HepG2 (cell line): ENCODE data around the gene SPINK6. TPM values are rescaled to one million over a fixed set of nuclear protein-coding genes. Genes with fewer than 3 reads are reported as not detected.

Source experiments
- ATAC-seq: fragments of 200-7000 bp; cut with Tn5 transposase; 3 replicates; pipeline ENCODE4 v1.9.1; 2020; ENCODE audit warnings: mild to moderate bottlenecking, moderate library complexity
- BruUV-seq: library from RNA; stranded (reverse); fragments of 400-500 nt; replicated peaks from 2 replicates; lab custom pipeline; 2021; lab: Mats Ljungman, UMichigan
- CTCF ChIA-PET: fragments of 300-600 bp; formaldehyde crosslinking; extraction: SDS; loops from one replicate; lab custom pipeline; 2021; ENCODE audit warnings: low total read pairs, inconsistent platforms, low intra/inter-chr PET ratio; lab: Yijun Ruan, JAX
- POLR2A ChIA-PET: fragments of 350-600 bp; sonication (Branson Sonifier 250); formaldehyde crosslinking; loops from one replicate; lab custom pipeline; 2020; ENCODE audit warnings: antibody characterized with exemption, inconsistent platforms; lab: Yijun Ruan, JAX
- DNase-seq: peaks from one replicate; pipeline ENCODE4 v3.0.0-alpha.2; 2015; ENCODE audit warnings: low spot score
- FAIRE-seq: peaks from 3 replicates; lab custom pipeline; 2011; peaks lifted over from hg19 to GRCh38; lab: Jason Lieb, UNC
- H2AFZ ChIP-seq: one replicate; pipeline ENCODE4 v1.6.1; 2011; ENCODE audit warnings: low read length, inconsistent platforms
- H3K27ac ChIP-seq: fragments of 300-600 bp; 3 replicates; pipeline ENCODE4 v1.8.0; 2011; ENCODE audit warnings: mixed run types, mild to moderate bottlenecking, mixed read lengths, low read length, inconsistent platforms; ENCODE audit not compliant: insufficient read depth; ENCODE audit errors: extremely low read length
- H3K27me3 ChIP-seq, 2 experiments: fragments of 200-600 bp in 1 of 2; 2 replicates in 1 of 2; 3 replicates in 1 of 2; pipeline versions ENCODE4 v1.6.0 to v1.8.0; 2011; ENCODE audit warnings: low read length in 2 of 2, mild to moderate bottlenecking in 2 of 2, moderate library complexity in 2 of 2, inconsistent platforms in 1 of 2; ENCODE audit not compliant: insufficient read depth in 2 of 2, control insufficient read depth in 1 of 2
- H3K36me3 ChIP-seq, 2 experiments: fragments of 200-600 bp in 1 of 2; replicated peaks in 1 of 2; 2 replicates in 1 of 2; 3 replicates in 1 of 2; pipeline versions ENCODE4 v1.5.1 to v1.8.0; 2011; ENCODE audit warnings: low read length in 2 of 2, inconsistent platforms in 1 of 2; ENCODE audit not compliant: insufficient read depth in 2 of 2, control insufficient read depth in 1 of 2
- H3K4me1 ChIP-seq: 2 replicates; pipeline ENCODE4 v1.5.1; 2012; ENCODE audit warnings: low read length, inconsistent platforms; ENCODE audit not compliant: insufficient read depth
- H3K4me2 ChIP-seq: 2 replicates; pipeline ENCODE4 v1.6.0; 2011; ENCODE audit warnings: low read depth, low read length, inconsistent platforms
- H3K4me3 ChIP-seq, 3 experiments: fragments of 200-600 bp in 1 of 3; sonication (generic), shearing (Covaris generic) in 1 of 3; replicated peaks in 1 of 3; 2 replicates each; pipeline ENCODE4 v1.5.1; 2011 to 2016; ENCODE audit warnings: low read length in 3 of 3, inconsistent platforms in 2 of 3, low read depth in 2 of 3, mild to moderate bottlenecking in 2 of 3, control low read depth in 1 of 3, mixed read lengths in 1 of 3; ENCODE audit not compliant: insufficient read depth in 1 of 3
- H3K79me2 ChIP-seq: one replicate; pipeline ENCODE4 v1.6.1; 2011; ENCODE audit warnings: low read length, inconsistent platforms; ENCODE audit not compliant: insufficient read depth
- H3K9ac ChIP-seq: 2 replicates; pipeline ENCODE4 v1.6.0; 2011; ENCODE audit warnings: mild to moderate bottlenecking, low read depth, low read length, inconsistent platforms; ENCODE audit not compliant: insufficient read depth
- H3K9me3 ChIP-seq: 2 replicates; pipeline ENCODE4 v1.5.1; 2012; ENCODE audit warnings: mild to moderate bottlenecking, low read length
- H4K20me1 ChIP-seq: 2 replicates; pipeline ENCODE4 v1.6.0; 2011; ENCODE audit warnings: inconsistent platforms, mild to moderate bottlenecking, low read length, moderate library complexity; ENCODE audit not compliant: insufficient read depth
- ARNT ChIP-seq: fragments of 450-650 bp; IDR thresholded peaks from 2 replicates; pipeline ENCODE4 v1.6.1; 2017
- ATF1 ChIP-seq: IDR thresholded peaks from 2 replicates; pipeline ENCODE4 v1.6.1; 2016; ENCODE audit warnings: mild to moderate bottlenecking, control low read depth
- BRD4 ChIP-seq: sonication (generic); formaldehyde crosslinking; IDR thresholded peaks from 2 replicates; pipeline ENCODE4 v1.4.0; 2020; ENCODE audit warnings: missing genetic modification reagents
- DZIP1 ChIP-seq: sonication (generic); formaldehyde crosslinking; IDR thresholded peaks from 2 replicates; pipeline ENCODE4 v1.5.0; 2020; ENCODE audit warnings: mild to moderate bottlenecking, missing genetic modification reagents
- JDP2 ChIP-seq: sonication (generic); formaldehyde crosslinking; IDR thresholded peaks from 2 replicates; pipeline ENCODE4 v1.8.1; 2022; ENCODE audit warnings: missing genetic modification reagents, borderline replicate concordance
- KDM3A ChIP-seq: IDR thresholded peaks from 2 replicates; pipeline ENCODE4 v1.6.1; 2018; ENCODE audit warnings: low read depth, missing compliant biosample characterization
- MBNL3 ChIP-seq: fragments of 250-450 bp; sonication (Bioruptor Pico); conservative IDR thresholded peaks from 2 replicates; pipeline ENCODE4 v1.8.0; 2022; ENCODE audit warnings: mild to moderate bottlenecking, inconsistent platforms
- NONO ChIP-seq, 2 experiments: fragments of 450-650 bp in 1 of 2; sonication (generic) in 1 of 2; formaldehyde crosslinking in 1 of 2; IDR thresholded peaks in 1 of 2; conservative IDR thresholded peaks in 1 of 2; 2 replicates each; pipeline versions ENCODE4 v1.6.1 to v1.8.0; 2017 to 2022; ENCODE audit warnings: mild to moderate bottlenecking in 1 of 2, missing genetic modification reagents in 1 of 2, moderate library complexity in 1 of 2
- RORA ChIP-seq: sonication (generic); formaldehyde crosslinking; IDR thresholded peaks from 2 replicates; pipeline ENCODE4 v1.5.0; 2020; ENCODE audit warnings: mild to moderate bottlenecking, missing genetic modification reagents, moderate library complexity
- THAP11 ChIP-seq: IDR thresholded peaks from 2 replicates; pipeline ENCODE4 v1.6.1; 2016; ENCODE audit warnings: missing biosample characterization, missing genetic modification reagents
- ZKSCAN8 ChIP-seq: IDR thresholded peaks from 2 replicates; pipeline ENCODE4 v1.6.1; 2016; ENCODE audit warnings: borderline replicate concordance, missing genetic modification reagents, missing compliant biosample characterization
- ZNF3 ChIP-seq: IDR thresholded peaks from 2 replicates; pipeline ENCODE4 v1.7.0; 2017; ENCODE audit warnings: inconsistent platforms
- WGBS: methylation state at CpG from one replicate; pipeline ENCODE4 v1.1.6; 2017; ENCODE audit warnings: low lambda C conversion rate; 5-methylcytosine and 5-hydroxymethylcytosine counted together
- in situ Hi-C: cut with HindIII; loops from 2 replicates; pipeline ENCODE4 v1.10.0; 2017; ENCODE audit warnings: low pct_unique_long_range_greater_than_20kb; ENCODE audit not compliant: extremely low pct_ligation_motif_present
- intact Hi-C: fragments of 100-400 bp; cut with micrococcal nuclease; formaldehyde crosslinking; loops from one replicate; pipeline ENCODE4 v1.10.0; 2022; ENCODE audit not compliant: unreplicated experiment
- polyA plus RNA-seq, 8 experiments: library from polyadenylated mRNA; depleted of rRNA in 3 of 8; stranded (reverse) in 7 of 8; unstranded in 1 of 8; fragments of >200 nt; fragmentation: Illumina TruSeq in 4 of 8; extraction: Trizol in 4 of 8; gene quantifications; 2 replicates each; pipeline versions ENCODE4 v1.2.1 to v1.2.3, GENCODE V29; 2011 to 2016; ENCODE audit warnings: low read depth in 4 of 8, missing spikeins in 1 of 8, mixed read lengths in 1 of 8; ENCODE audit not compliant: insufficient read depth in 1 of 8
- total RNA-seq, 5 experiments: library from RNA; depleted of rRNA; stranded (reverse); fragments of >200 nt; fragmentation: Illumina TruSeq; extraction: Trizol; gene quantifications; 2 replicates each; pipeline ENCODE4 v1.2.3, GENCODE V29; 2016; ENCODE audit warnings: low read depth in 1 of 5
- TF ChIP-seq, protein P1 (sequence below): sonication (generic); formaldehyde crosslinking; IDR thresholded peaks from 2 replicates; pipeline ENCODE4 v1.4.0; 2020; ENCODE audit warnings: mild to moderate bottlenecking, missing genetic modification reagents, borderline replicate concordance
- TF ChIP-seq, protein P2 (sequence below): sonication (generic); formaldehyde crosslinking; IDR thresholded peaks from 2 replicates; pipeline ENCODE4; 2020; ENCODE audit warnings: missing genetic modification reagents, mild to moderate bottlenecking, borderline replicate concordance

Gene SPINK6
- total and polyA plus RNA-seq, 2 of the 13 experiments (the other 11 are each of a cell fraction or from before 2014, with no cell fraction given): not detected

- ATAC-seq (no peak), FAIRE-seq (no peak), DNase-seq (no peak)
- WGBS: 0% methylated on average over 2 of the region's 2 CpGs
- Histone ChIP-seq H3K36me3 (no peaks in the 10 kb centered on the region), H3K9ac (no peak overlapping the region), H3K79me2 (no peaks in the 10 kb centered on the region), H3K27me3 (no peaks in the 10 kb centered on the region), H3K4me3 (no peak overlapping the region), H2AFZ (no peak overlapping the region), H4K20me1 (no peaks in the 10 kb centered on the region), H3K4me2 (no peak overlapping the region), H3K9me3 (peaks cover 15% of the 10 kb centered on the region), H3K27ac (no peak overlapping the region), H3K4me1 (no peaks in the 10 kb centered on the region)
- BruUV-seq: no TSS peak
- intact Hi-C loops (no loop called here), in situ Hi-C loops (no loop called here)
- ChIA-PET POLR2A (no interaction called here), CTCF (no interaction called here)
- TF ChIP-seq RORA (CRISPR knock-in tag) (no peak), ARNT (no peak), THAP11 (CRISPR knock-in tag) (no peak), ZKSCAN8 (CRISPR knock-in tag) (no peak), ZNF3 (CRISPR knock-in tag) (no peak), MBNL3 (CRISPR knock-in tag) (no peak), DZIP1 (CRISPR knock-in tag) (no peak), BRD4 (CRISPR knock-in tag) (no peak), ATF1 (CRISPR knock-in tag) (no peak), KDM3A (CRISPR knock-in tag) (no peak), JDP2 (no peak), NONO (IDR thresholded peaks at IDR 0.05) (no peak), NONO (CRISPR knock-in tag; conservative IDR thresholded peaks at IDR 0.05) (no peak)
- TF ChIP-seq, protein P1, sequence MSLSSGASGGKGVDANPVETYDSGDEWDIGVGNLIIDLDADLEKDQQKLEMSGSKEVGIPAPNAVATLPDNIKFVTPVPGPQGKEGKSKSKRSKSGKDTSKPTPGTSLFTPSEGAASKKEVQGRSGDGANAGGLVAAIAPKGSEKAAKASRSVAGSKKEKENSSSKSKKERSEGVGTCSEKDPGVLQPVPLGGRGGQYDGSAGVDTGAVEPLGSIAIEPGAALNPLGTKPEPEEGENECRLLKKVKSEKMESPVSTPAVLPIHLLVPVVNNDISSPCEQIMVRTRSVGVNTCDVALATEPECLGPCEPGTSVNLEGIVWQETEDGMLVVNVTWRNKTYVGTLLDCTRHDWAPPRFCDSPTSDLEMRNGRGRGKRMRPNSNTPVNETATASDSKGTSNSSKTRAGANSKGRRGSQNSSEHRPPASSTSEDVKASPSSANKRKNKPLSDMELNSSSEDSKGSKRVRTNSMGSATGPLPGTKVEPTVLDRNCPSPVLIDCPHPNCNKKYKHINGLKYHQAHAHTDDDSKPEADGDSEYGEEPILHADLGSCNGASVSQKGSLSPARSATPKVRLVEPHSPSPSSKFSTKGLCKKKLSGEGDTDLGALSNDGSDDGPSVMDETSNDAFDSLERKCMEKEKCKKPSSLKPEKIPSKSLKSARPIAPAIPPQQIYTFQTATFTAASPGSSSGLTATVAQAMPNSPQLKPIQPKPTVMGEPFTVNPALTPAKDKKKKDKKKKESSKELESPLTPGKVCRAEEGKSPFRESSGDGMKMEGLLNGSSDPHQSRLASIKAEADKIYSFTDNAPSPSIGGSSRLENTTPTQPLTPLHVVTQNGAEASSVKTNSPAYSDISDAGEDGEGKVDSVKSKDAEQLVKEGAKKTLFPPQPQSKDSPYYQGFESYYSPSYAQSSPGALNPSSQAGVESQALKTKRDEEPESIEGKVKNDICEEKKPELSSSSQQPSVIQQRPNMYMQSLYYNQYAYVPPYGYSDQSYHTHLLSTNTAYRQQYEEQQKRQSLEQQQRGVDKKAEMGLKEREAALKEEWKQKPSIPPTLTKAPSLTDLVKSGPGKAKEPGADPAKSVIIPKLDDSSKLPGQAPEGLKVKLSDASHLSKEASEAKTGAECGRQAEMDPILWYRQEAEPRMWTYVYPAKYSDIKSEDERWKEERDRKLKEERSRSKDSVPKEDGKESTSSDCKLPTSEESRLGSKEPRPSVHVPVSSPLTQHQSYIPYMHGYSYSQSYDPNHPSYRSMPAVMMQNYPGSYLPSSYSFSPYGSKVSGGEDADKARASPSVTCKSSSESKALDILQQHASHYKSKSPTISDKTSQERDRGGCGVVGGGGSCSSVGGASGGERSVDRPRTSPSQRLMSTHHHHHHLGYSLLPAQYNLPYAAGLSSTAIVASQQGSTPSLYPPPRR (CRISPR knock-in tag): no peak
- TF ChIP-seq, protein P2, sequence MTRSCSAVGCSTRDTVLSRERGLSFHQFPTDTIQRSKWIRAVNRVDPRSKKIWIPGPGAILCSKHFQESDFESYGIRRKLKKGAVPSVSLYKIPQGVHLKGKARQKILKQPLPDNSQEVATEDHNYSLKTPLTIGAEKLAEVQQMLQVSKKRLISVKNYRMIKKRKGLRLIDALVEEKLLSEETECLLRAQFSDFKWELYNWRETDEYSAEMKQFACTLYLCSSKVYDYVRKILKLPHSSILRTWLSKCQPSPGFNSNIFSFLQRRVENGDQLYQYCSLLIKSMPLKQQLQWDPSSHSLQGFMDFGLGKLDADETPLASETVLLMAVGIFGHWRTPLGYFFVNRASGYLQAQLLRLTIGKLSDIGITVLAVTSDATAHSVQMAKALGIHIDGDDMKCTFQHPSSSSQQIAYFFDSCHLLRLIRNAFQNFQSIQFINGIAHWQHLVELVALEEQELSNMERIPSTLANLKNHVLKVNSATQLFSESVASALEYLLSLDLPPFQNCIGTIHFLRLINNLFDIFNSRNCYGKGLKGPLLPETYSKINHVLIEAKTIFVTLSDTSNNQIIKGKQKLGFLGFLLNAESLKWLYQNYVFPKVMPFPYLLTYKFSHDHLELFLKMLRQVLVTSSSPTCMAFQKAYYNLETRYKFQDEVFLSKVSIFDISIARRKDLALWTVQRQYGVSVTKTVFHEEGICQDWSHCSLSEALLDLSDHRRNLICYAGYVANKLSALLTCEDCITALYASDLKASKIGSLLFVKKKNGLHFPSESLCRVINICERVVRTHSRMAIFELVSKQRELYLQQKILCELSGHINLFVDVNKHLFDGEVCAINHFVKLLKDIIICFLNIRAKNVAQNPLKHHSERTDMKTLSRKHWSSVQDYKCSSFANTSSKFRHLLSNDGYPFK: no peak
These were observed 56.4 kb downstream of the SPINK6 start for GRCh38 chr5:148259288-148259687.
